Articular chondrocyte of knee joint (primary cell): Measurements from ENCODE around the gene ORC4. TPM values are rescaled to one million over a fixed set of nuclear protein-coding genes. Genes with fewer than 3 reads are reported as not detected.

Source experiments
- total RNA-seq: library from RNA; depleted of rRNA; stranded (reverse); fragments of >200 nt; gene quantifications from 2 replicates; pipeline ENCODE4 v1.2.3, GENCODE V29; 2012

Gene ORC4
- 34.1 and 69.4 TPM in 2 replicates for total RNA-seq

DNA sequence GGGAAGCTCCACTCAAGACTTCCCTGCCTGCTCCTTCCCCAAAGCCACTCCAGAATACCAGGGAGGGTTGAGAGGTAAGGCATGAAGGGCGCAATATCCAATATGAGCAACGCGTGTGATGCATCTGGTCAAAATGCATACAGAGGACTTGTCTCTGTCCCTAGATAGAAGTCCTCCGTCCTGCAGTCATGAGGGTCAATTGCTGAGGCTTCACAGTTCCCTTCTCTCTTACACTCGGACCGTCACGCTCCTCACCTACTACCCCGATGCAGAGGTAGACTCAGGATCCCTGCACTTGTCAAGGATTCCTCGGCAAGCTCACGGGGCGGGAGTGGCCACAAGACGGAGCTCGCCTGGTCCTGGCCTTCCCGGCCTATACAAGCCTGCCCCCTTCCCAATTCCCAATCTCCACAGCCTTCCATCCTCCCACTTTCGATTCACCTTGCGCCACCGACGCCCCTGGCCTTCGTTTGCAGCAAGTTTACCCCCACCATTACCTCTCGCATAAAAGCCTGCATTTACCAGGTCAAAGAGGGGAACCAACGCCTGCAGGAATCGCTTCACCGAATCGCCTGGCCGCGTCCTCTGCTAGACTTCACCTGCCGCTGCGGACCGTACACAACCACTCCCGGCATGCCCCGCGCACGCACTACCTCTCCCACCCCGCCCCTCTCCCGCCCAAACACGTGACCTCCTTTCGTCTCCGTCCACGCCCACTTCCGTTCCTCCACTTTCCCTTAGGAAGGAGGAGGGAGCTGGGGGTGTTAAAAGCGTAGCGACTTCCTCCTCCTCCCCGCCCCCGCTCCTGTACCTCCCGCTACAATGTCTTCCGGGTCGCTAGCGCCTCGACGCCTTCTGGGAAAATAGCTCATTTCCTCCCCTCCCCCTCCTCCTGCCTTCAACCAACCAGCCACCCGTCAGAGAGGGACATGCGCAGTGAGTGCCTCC, at the start of gene ORC4:
Gene ORC4, minus strand, starts transcription at position 627 of the 948 bp plus-strand sequence. CDS start 44,779 bp downstream, outside the sequence.

DNA sequence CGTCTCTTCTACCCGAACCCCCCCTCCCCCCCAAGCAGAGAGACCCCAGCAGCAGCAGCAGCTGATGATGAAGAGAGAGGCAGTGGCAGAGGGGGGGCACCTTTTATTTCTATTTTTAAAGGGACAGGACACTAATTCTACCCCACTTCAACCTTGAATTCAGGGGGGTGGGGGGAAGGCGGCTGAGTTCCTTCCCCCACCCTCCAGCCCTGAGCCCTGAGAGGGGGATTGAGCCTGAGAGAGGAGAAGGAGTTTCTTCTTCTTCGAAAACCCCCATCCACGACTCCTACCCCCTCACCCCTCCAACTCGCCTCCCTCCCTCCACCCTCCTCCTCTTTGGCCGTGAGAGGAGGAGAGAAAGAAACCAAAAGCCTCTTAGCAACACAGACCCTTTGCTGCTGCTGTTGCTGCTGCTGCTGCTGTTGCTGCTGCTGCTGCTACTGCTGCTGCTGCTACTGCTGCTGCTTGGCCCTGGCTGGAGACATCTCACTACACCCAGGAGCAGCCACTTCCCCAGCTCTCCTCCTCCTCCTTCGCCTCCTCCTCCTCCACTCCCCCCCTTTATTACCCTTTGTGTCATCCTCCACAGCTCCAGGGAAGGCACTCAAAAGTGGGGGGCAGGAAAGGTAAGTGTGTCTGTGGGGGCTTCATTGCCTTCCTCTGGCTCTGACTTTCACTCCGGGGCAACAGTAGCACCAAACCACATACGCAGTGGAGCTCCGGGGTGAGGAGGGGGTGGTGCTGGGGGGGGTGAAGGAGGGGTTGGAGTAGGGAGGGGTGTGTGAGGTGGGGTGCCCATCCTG, 723 bp upstream of the ORC4 start, which contains the start of gene MBD5:
Gene MBD5, plus strand, starts transcription at position 33 of the 803 bp plus-strand sequence.

Other genes starting within 250 kb of the ORC4 start
- 10.2 and 10.8 TPM in 2 replicates for gene ACVR2A, start 175.7 kb downstream of the ORC4 start, total RNA-seq
- gene MBD5, start 354 bp upstream of the ORC4 start, total RNA-seq: 44.3 and 48.1 TPM in 2 replicates